Measurements from ENCODE around the gene SNX8.
"Not testable (repeated sequence)": the region's sequence is repeated elsewhere in the genome, so short reads cannot be mapped to it uniquely, and the experiment has no call there.

Gene SNX8

DNA sequence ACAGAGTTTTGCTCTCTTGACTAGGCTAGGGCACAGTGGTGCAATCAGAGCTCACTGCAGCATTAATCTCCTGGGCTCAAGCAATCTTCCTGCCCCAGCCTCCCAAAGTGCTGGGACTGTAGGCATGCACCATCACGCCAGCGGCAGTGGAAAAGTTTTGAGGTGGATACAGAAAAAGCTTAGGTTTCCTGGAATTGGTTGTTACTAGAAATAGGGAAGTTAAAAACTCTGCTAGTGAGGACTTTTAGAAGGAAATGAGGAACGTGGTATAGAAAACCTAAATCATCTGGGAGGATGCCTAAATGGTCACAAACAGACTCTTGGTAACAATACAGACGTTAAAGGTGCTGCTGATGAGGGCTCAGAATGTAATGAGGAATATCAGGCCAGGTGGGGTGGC, 10.9 kb upstream of the SNX8 start:
- DNase-seq = peak; percentile 65 to 85

DNA sequence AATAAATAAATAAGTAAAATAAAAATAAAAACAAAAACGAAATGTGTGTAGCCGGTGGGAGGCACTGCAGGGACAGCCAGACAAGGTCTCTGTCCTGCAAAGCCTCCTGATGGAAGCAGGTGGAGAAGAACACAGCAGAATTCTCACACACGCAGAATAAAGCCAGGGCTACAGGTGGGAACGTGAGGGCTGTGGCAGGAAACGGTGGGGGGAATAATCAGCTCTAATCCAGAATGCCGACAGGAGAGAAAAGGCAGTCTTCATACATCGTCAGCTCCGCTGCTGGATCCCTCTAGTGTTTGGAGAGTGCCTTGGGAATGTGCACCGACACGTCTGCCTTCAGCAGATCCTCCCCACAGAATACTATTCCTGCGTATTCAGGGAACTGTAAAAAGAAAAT, 6.8 kb upstream of the SNX8 start:
- DNase-seq = no peak

DNA sequence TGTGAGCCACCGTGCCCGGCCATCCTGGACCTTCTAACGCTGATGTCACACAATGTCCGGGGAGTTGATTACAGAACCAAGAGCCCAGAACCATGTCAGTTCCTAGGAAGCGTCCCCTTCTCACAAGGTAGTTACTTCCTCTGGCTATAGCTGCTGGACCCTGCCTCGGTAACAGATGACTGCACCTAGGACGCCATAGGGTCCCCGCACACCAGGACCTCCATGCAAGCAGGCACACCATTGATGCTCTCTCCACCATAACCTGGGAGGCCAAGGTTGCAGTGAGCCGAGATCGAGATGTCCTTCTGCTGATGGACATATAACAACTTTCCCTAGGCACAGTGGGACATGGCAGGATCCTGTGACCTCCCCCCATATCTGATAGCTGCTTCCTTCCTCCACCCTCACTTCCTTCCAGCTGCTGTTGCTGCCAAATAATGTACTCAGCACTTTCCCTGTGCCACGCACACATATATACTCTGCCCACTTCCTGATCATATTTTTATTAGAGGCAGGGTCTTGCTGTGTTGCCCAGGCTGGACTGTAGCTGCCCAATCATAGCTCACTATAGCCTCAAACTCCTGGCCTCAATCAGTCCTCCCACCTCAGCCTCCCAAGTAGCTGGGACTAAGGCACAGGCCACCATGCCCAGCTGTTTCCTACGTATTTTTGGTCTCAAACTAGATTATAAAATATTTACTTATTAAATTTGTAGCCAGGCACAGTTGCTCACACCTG, 3.5 kb upstream of the SNX8 start:
- no peak for DNase-seq

DNA sequence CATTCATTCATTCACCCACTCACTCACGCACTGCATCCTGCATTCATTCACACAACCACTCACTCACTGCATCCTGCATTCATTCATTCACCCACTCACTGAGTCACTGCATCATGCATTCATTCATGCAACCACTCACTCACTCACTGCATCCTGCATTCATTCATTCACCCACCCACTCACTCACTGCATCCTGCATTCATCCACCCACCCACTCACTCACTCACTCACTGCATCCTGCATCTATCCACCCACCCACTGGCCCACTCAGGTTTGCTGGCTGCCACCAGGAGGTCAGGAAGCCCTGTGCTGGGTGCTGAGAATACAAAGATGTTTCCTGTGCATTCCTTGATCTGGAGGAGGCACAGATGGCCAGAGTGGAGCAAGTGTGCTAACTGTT, 2.3 kb upstream of the SNX8 start:
- DNase-seq = no peak

DNA sequence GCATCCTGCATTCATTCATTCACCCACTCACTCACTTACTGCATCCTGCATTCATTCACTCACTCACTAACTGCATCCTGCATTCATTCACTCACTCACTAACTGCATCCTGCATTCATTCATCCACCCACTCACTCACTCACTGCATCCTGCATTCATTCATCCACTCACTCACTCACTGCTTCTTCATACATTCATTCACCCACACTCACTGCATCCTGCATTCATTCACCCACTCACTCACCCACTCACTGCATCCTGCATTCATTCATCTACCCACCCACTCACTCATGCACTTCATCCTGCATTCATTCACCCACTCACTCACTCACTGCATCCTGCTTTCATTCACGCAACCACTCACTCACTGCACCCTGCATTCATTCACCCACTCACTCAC, 1.5 kb upstream of the SNX8 start:
- no peak for DNase-seq

DNA sequence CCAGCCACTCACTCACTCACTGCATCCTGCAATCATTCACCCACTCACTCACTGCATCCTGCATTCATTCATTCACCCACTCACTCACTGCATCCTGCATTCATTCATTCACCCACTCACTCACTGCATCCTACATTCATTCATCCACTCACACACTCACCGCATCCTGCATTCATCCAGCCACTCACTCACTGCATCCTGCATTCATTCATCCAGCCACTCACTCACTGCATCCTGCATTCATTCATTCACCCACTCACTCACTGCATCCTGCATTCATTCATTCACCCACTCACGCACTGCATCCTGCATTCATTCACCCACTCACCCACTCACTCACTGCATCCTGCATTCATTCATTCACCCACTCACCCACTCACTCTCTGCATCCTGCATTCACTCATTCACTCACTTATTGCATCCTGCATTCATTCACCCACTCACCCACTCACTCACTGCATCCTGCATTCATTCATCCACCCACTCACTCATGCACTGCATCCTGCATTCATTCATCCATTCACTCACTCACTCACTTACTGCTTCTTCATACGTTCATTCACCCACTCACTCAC, 802 bp upstream of the SNX8 start:
- not testable (repeated sequence) for DNase-seq

DNA sequence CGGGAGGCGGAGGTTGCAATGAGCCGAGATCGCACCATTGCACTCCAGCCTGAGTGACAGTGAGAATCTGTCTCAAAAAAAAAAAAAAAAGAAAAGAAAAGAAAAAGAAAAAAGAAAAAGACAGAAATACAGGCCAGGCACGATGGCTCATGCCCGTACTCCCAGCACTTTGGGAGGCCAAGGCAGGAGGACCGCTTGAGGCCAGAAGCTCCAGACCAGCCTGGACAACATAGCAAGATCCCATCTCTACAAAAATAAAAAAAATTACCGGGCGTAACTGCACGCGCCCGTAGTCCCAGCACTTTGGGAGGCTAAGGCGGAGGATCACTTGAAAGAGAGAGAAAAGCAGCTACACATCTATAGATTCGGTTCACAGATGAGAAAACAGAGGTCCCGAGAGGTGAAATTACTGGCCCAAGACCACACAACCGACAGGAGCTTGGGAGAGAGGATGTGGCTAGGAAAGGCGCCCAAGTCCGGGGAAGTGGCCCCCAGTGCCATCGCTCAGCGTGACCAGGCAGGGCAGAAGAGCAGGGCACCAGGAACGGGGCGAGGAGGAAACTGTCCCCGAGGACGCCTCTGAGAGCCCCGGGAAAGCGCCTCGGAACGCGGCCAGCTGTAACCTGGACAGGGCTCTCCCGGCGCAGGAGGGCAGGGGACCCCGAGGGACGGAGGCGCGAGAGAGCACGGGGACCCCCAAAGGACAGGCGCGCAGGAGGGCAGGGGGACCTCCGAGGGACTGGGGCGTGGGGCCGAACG, 612 bp downstream of the SNX8 start:
- DNase-seq = peak; percentile 10 to 52

DNA sequence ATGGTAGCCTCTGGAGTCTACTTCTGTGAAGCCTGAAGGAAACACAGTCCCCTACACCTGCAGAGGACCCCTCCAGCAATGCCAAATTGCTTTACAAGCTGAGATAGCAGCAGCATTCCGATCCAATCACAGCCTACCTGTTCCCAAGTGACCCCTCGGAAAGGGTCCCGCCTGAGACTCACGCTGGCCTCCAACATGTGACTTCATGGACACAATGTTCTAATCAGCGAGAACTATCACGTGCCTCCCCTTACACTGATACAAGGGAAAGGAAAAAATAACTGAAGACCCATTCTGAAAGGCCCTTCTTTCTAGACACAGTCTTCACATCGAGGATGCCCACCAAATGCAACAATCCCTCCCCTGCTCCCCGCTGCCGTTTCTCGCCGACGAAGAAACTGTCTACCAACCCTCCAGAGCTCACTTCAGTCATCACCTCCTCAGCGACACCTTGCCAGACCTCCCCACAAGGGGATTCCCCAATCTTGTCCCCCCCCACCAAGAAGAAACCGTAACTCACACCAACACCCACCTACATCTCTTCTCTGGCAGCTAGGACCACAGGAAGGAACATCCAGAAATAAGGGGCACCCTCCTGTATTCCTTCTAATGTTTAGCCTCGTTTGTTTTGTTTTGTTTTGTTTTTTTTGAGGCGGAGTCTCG, 1.8 kb downstream of the SNX8 start:
- no peak for DNase-seq

DNA sequence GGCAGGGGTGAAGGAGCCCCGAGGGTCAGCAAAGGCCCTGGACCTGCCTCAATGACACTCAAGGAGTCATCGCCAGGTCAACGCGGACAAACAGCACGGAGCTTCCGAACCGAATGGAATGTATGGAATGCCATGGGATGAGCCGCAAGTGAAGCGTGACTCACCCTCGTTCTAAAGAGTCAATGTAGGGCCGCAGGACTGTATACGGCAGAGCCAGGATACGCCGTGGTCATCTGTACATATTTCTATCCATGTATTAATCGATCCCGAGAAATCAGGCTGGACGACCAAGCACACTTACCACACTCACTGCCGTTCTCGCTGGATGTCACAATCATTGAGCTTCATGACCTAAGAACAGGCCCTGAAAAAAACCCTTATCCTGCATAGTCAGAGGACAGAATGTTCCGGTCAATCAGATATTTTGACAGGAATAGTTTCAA, 4.3 kb downstream of the SNX8 start:
- no peak for DNase-seq

DNA sequence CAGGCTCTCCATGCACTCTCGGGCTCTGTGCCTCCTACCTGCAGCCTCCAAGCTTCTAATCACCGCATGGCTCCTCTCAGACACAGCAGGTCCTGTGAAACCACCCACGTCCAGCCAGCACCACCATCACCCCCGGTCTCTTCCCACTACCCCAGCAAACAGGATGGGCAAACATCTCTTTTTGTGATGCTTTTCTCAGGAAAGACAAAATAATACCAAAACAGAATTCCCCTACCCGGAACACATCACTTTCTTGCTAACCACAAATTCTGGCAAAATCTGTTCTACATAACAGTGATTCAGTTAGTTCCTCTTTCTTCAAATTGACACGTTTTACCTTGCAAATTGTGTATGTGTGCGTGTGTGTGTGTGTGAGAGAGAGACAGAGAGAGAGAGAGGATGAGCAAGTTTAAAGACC, 6.5 kb downstream of the SNX8 start:
- DNase-seq = peak; percentile 37 to 61

DNA sequence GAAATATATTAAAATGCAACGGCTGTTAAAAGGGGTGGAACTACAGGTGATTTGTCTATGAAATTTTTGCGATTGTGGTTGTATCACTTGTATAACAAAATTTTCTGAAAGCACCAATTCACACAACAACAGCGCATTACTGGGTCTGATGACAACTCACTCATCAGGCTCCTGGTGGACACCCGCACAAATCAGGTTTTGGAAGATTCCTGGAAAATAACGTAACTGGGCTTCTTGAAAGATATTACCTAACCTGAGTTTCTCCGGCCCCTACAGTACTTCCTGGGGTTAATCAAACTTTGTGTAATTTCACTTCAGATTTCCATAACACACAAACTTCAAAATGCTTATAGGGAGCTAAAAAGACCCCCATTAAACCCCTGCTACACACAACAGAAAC, 7.6 kb downstream of the SNX8 start:
- peak in 1 of 2 donors; percentile 31 for DNase-seq

DNA sequence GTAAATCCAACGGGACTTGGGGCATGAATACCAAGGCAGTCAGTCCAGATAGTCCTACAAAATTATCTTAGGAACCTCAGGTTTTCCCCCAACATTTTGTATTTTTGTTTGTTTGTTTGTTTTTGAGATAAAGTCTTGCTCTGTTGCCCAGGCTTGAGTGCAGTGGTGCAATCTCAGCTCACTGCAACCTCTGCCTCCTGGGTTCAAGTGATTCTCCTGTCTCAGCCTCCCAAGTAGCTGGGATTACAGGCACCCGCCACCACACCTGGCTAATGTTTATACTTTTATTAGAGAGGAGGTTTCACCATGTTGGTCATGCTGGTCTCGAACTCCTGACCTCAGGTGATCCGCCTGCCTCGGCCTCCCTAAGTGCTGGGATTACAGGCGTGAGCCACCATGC, 9.0 kb downstream of the SNX8 start:
- not testable (repeated sequence) for DNase-seq

DNA sequence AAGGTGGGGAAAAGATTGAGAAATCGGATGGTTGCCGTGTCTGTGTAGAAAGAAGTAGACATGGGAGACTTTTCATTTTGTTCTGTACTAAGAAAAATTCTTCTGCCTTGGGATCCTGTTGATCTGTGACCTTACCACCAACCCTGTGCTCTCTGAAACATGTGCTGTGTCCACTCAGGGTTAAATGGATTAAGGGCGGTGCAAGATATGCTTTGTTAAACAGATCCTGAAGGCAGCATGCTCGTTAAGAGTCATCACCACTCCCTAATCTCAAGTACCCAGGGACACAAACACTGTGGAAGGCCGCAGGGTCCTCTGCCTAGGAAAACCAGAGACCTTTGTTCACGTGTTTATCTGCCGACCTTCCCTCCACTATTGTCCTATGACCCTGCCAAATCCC, 10.7 kb downstream of the SNX8 start:
- not testable (repeated sequence) for DNase-seq

DNA sequence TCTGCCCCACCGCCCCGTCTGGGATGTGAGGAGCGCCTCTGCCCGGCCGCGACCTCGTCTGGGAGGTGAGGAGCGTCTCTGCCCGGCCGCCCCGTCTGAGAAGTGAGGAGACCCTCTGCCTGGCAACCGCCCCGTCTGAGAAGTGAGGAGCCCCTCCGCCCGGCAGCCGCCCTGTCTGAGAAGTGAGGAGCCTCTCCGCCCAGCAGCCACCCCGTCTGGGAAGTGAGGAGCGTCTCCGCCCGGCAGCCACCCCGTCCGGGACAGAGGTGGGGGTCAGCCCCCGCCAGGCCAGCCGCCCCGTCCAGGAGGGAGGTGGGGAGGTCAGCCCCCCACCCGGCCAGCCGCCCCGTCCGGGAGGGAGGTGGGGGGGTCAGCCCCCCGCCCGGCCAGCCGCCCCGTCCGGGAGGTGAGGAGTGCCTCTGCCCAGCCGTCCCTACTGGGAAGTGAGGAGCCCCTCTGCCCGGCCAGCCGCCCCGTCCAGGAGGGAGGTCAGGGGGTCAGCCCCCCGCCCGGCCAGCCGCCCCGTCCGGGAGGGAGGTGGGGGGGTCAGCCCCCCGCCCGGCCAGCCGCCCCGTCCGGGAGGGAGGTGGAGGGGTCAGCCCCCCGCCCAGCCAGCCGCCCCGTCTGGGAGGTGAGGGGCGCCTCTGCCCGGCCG, 11.4 kb downstream of the SNX8 start:
- DNase-seq = not testable (repeated sequence)

DNA sequence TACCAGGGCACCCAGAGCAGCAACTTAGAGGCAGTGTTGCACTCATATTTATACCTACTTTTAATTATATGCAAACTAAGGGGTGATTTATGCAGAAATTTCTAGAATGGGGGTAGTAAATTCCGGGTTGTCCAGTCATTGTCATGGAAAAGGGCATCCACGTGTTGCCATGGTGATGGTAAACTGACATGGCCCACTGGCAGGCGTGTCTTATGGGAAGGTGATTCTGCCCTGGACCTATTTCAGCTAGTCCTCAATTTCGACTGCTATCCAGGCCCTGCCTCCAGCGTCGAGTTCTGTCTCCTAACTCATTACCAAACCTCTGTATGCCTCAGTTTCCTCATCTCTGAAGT, 12.8 kb downstream of the SNX8 start:
- no peak for DNase-seq

DNA sequence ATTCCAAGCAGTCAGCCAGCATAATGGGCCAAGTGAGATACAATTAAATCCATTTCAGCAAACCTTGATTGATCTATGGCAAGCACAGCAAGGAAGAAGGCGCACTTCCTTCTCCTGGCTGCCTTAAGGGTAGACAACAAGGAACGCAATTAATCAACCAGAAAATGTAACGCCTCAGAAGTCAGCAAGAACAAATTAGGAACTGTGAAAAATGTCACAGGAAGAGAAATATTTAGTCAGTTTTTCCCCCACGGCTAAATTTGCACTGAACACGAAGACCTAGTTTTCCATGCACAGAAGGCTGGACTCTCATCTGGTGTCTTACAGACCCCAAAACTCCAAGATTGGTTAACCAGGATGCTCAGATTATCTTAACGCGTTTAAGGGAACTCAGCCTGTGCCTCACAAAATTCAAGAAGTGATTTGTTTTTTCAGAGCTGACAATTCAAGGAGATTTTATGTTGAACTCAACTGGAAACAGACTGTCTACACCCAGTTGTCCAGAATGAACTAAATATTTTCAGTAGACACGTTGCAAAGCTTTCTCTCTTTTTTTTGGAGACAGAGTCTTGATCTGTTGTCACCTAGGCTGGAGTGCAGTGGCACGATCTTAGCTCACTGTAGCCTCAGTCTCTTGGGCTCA, 14.2 kb downstream of the SNX8 start:
- peak; percentile 67 to 76 for DNase-seq

DNA sequence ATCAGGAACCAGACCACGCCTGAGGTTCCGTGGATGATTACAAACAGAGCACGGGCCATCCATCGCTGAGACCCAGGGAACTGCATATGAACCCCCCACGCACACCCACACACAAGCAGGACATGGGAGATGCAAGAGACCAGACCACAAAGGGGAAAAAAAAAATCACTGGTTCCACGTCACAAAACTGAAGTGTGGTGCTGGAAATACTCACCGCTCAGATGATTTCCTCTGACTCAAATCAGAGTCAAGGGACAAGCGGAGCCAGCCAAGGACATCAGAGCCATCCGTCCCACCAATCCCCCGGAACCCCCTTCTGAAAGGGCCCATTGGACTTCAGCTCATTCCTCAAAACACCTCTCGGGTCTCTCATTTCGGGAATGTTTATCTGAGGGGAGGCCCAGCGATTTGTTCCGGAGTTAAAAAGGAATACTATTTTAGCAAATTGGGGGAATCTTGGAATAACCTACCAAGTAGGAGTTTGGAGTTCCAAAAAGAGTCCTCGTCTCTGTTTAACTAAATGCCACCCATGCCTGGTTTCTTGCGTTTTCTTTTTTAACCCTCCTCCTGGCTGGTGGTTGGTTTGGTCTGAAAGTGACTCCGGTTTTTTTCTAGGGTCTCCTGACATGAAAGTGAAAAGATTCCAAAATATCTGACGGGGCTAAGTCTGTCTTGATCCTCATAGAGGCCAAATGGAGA, 15.0 kb downstream of the SNX8 start:
- peak; percentile 92 to 99 for DNase-seq

DNA sequence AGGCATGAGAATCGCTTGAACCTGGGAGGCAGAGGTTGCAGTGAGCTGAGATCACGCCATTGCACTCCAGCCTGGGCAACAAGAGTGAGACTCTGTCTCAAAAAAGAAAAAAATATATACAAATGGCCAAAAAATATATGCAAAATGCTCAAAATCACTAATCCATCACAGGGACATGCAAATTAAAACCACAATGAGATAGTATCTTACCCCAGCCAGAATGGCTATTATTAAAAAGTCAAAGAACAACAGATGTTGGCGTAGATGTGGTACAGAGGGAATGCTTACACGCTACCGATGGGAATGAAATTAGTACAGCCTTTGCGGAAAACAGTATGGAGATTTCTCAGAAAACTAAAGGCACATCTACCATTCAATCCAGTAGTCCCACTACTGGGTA, 17.4 kb downstream of the SNX8 start:
- no peak for DNase-seq

DNA sequence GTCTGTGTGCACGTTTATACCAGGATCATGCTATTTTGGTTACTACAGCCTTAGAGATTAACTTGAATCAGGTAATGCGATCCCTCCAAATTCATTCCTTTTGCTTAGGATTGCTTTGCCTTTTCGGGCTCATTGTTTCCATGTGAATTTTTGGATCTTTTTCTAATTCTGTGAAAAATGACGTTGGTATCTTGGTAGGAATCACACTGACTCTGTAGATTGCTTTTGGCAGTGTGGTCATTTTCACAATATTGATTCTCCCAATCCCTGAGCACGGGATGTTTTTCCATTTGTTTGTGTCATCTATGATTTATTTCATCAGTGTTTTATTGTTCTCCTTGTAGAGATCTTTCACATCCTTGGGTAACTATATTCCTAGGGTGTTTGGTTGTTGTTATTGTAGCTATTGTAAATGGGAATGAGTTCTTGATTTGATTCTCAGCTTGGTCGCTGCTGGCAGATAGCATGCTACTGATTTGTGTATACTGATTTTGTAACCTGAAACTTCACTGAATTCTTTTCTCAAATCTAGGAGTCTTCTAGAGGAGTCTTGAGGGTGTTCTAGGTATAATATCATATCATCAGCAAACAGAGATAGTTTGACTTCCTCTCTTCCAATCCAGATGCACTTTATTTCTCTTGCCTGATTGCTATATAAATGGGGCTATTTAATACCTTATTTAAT, 18.2 kb downstream of the SNX8 start:
- no peak for DNase-seq

DNA sequence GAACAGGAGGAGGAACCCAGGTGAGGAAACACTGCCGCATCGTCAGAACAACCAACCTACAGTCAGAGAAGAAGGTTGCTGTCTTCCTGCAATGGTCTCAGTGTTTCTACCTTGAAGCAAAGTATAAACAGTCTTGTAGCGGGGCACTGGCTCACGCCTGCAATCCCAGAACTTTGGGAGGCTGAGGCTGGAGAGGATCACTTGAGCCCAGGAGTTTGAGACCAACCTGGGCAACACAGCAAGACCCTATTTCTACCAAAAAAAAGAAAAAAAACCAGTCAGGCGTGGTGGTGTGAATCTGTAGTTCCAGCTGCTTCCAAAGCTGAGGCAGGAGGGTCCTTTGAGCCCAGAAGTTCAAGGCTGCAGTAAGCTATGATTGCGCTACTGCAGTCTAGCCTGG, 23.4 kb downstream of the SNX8 start:
- DNase-seq = no peak

DNA sequence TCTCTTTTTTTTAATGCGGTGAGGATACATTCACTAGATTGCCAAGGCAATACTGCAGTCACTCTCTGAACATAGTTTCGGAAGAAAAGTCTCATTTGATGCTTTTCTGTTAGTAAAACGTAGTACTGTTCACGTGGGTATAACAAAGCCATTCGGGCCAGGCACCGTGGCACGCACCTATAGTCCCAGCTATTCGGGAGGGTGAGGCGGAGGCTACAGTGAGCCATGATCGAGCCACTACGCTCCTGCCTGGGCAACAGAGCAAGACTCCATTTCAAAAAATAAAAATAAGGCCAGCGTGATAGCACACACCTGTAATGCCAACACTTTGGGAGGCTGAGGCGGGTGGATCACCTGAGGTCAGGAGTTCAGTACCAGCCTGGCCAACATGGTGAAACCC, 24.6 kb downstream of the SNX8 start:
- no peak for DNase-seq
